Lower leg skin (tissue), 4 donors: ENCODE data around the gene RHEBL1. TPM values are rescaled to one million over a fixed set of nuclear protein-coding genes. Genes with fewer than 3 reads are reported as not detected.

Source experiments
- DNase-seq, 2 donors: peaks; one replicate each; pipeline ENCODE4 v3.0.0-alpha.2; 2019; ENCODE audit warnings: low spot score in 2 of 2
- H3K4me3 ChIP-seq: fragments of 200-600 bp; sonication (generic); 2 replicates; pipeline ENCODE4 v1.5.1; 2017; ENCODE audit warnings: mild to moderate bottlenecking, low read depth; ENCODE audit not compliant: poor library complexity, severe bottlenecking
- CTCF ChIP-seq, 3 donors: fragments of 450-650 bp; IDR thresholded peaks; one replicate each; pipeline ENCODE4 v1.5.1; 2016; ENCODE audit warnings: antibody characterized with exemption in 3 of 3, mild to moderate bottlenecking in 3 of 3, moderate library complexity in 2 of 3
- POLR2A ChIP-seq, 2 donors: fragments of 450-650 bp; IDR thresholded peaks; one replicate each; pipeline ENCODE4 v1.6.1; 2016 to 2017; ENCODE audit warnings: antibody characterized with exemption in 2 of 2, mild to moderate bottlenecking in 1 of 2, moderate library complexity in 1 of 2
- WGBS, 2 donors: methylation state at CpG; one replicate each; pipeline ENCODE4 v1.1.5; 2018; 5-methylcytosine and 5-hydroxymethylcytosine counted together
- intact Hi-C: fragments of 100-400 bp; cut with DNase I; formaldehyde crosslinking; loops from one replicate; pipeline ENCODE4 v1.15.0; 2023; ENCODE audit warnings: low total_unique reads
- total RNA-seq, 4 donors: library from RNA; depleted of rRNA; stranded (reverse); fragments of >200 nt; gene quantifications; one replicate each; pipeline ENCODE4 v1.1.0, GENCODE V29; 2016

Gene RHEBL1
- total RNA-seq, 4 donors from 2014 or later = 1.4 to 2.1 (median 1.9) TPM

- 74 to 80% methylated on average over 3 of the region's 3 CpGs for WGBS, 2 donors
These were observed 16.3 kb upstream of the RHEBL1 start for GRCh38 chr12:49086116-49086515.

GRCh38 chr12:49084438-49084837, 14.7 kb upstream of the RHEBL1 start:
- intact Hi-C loops = loop anchor here (10.0 kb wide), 1 partner anchor 150 kb away; no protein-coding TSS in a partner anchor
- 97% methylated on average over 3 of the region's 3 CpGs for WGBS, 2 donors
- no peak overlapping the region for H3K4me3 ChIP-seq
- TF ChIP-seq POLR2A (IDR thresholded peaks at IDR 0.05) = no peak
- TF ChIP-seq CTCF (IDR thresholded peaks at IDR 0.05) = no peak
- no peak for DNase-seq

More at GRCh38 chr12:49086116-49086515, 16.3 kb upstream of the RHEBL1 start:
- intact Hi-C loops = loop anchor here (5.0 to 10.0 kb wide), 2 partner anchors 36 to 149 kb away; no protein-coding TSS in a partner anchor
- TF ChIP-seq CTCF (IDR thresholded peaks at IDR 0.05) = no peak
- TF ChIP-seq POLR2A (IDR thresholded peaks at IDR 0.05) = no peak
- H3K4me3 ChIP-seq = no peak overlapping the region
- no peak for DNase-seq

GRCh38 chr12:49079793-49080192, 10.0 kb upstream of the RHEBL1 start:
- WGBS, 2 donors = 67 to 78% methylated on average over 1 of the region's 1 CpG
- DNase-seq = no peak
- TF ChIP-seq POLR2A (IDR thresholded peaks at IDR 0.05) = no peak
- no peak overlapping the region for H3K4me3 ChIP-seq
- intact Hi-C loops = loop anchor here (10.0 kb wide), 1 partner anchor 155 kb away; no protein-coding TSS in a partner anchor

GRCh38 chr12:49070971-49071370, 1.2 kb upstream of the RHEBL1 start:
- TF ChIP-seq POLR2A (IDR thresholded peaks at IDR 0.05) (no peak), CTCF (IDR thresholded peaks at IDR 0.05) (no peak)
- 94 to 95% methylated on average over 11 of the region's 11 CpGs for WGBS, 2 donors
- intact Hi-C loops = no loop called here
- no peak overlapping the region for H3K4me3 ChIP-seq
- DNase-seq = no peak

GRCh38 chr12:49068879-49069506, 786 bp downstream of the RHEBL1 start:
- TF ChIP-seq CTCF (IDR thresholded peaks at IDR 0.05) (no peak), POLR2A (IDR thresholded peaks at IDR 0.05) (no peak)
- 14 to 20% methylated on average over 21 of the region's 21 CpGs for WGBS, 2 donors
- intact Hi-C loops = no loop called here
- H3K4me3 ChIP-seq = peak overlapping the region; percentile 81
- DNase-seq = no peak

GRCh38 chr12:49066120-49066519, 3.7 kb downstream of the RHEBL1 start:
- DNase-seq = no peak
- intact Hi-C loops = no loop called here
- 86 to 87% methylated on average over 4 of the region's 4 CpGs for WGBS, 2 donors
- no peak overlapping the region for H3K4me3 ChIP-seq
- TF ChIP-seq POLR2A (IDR thresholded peaks at IDR 0.05) = no peak
- TF ChIP-seq CTCF (IDR thresholded peaks at IDR 0.05) = no peak
